Epithelial cell of esophagus (primary cell): Measurements from ENCODE around the gene RNF144B.

Experiments used
- DNase-seq: peaks from one replicate; pipeline ENCODE4 v3.0.0; 2010; ENCODE audit warnings: low read depth
- H3K4me3 ChIP-seq: 2 replicates; pipeline ENCODE4 v1.5.1; 2011; ENCODE audit warnings: mild to moderate bottlenecking, low read length, control low read depth
- CTCF ChIP-seq: IDR thresholded peaks from 2 replicates; pipeline ENCODE4 v1.5.1; 2011; ENCODE audit warnings: low read depth, mild to moderate bottlenecking, low read length, control low read depth, inconsistent platforms; ENCODE audit not compliant: insufficient read depth; ENCODE audit errors: missing control alignments

The RNF144B gene

GRCh38 chr6:18477301-18477941, 90.3 kb downstream of the RNF144B start:
- no peak for TF ChIP-seq CTCF
- no peak overlapping the region for H3K4me3 ChIP-seq
- DNase-seq, result no peak

GRCh38 chr6:18478610-18479009, 91.5 kb downstream of the RNF144B start:
- TF ChIP-seq CTCF, result no peak
- DNase-seq, result no peak
- no peak overlapping the region for H3K4me3 ChIP-seq

GRCh38 chr6:18481870-18482269, 94.7 kb downstream of the RNF144B start:
- no peak for DNase-seq
- TF ChIP-seq CTCF, result no peak
- H3K4me3 ChIP-seq, result no peak overlapping the region

GRCh38 chr6:18485660-18486435, 98.7 kb downstream of the RNF144B start:
- no peak for TF ChIP-seq CTCF
- H3K4me3 ChIP-seq, result no peak overlapping the region
- no peak for DNase-seq

- DNase-seq, result peak; percentile 30
- TF ChIP-seq CTCF, result no peak
- peak overlapping the region; percentile 9 for H3K4me3 ChIP-seq
Observed at GRCh38 chr6:18488004-18488403, 100.9 kb downstream of the RNF144B start.

GRCh38 chr6:18488526-18489270, 101.5 kb downstream of the RNF144B start:
- peak; percentile 89 for DNase-seq
- TF ChIP-seq CTCF, result no peak
- peak overlapping the region; percentile 9 for H3K4me3 ChIP-seq
